ENCODE measurements around the gene SEL1L3.

SEL1L3 gene

GRCh38 chr4:25753239-25753638 is 109.5 kb downstream of the SEL1L3 start:
- no peak for TF ChIP-seq REST (IDR thresholded peaks at IDR 0.05; ENCODE audit: insufficient read depth in 1 of 2, low read depth in 2 of 2, low read length in 2 of 2)
- no peak for TF ChIP-seq POLR2AphosphoS5 (IDR thresholded peaks at IDR 0.05; ENCODE audit: low read depth, low read length)
- no peak for TF ChIP-seq TAF1 (IDR thresholded peaks at IDR 0.05; ENCODE audit: borderline replicate concordance, insufficient read depth, low read length)
- TF ChIP-seq SIN3A (IDR thresholded peaks at IDR 0.05; ENCODE audit: borderline replicate concordance, insufficient read depth, low read length) = no peak
- no peak for TF ChIP-seq FOXP2 (optimal IDR thresholded peaks at IDR 0.05; ENCODE audit: borderline replicate concordance, extremely low read depth, extremely low read length, insufficient read depth)

DNA sequence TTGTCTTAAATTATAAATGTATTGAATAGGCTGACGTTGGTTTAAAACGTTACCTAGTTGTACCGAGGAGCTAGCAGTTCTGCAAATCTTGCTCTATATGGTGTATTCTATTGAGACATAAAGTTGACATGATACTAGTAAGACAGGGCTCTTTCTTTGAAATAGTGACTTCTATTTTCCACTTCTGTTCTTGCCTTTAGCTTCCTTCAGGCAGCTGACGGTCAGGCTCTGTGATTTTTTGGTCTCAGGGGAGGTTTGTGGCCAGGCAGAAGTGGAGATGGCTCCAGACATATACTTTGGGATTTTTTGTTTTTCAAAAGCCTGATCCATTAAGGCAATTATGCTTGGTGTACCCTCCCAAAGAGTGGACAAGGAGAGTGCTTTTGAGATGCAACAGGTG is 111.9 kb downstream of the SEL1L3 start:
- TF ChIP-seq REST (IDR thresholded peaks at IDR 0.05; ENCODE audit: insufficient read depth in 1 of 2, low read depth in 2 of 2, low read length in 2 of 2) = no peak
- TF ChIP-seq POLR2AphosphoS5 (IDR thresholded peaks at IDR 0.05; ENCODE audit: low read depth, low read length) = no peak
- TF ChIP-seq SIN3A (IDR thresholded peaks at IDR 0.05; ENCODE audit: borderline replicate concordance, insufficient read depth, low read length) = no peak
- TF ChIP-seq TAF1 (IDR thresholded peaks at IDR 0.05; ENCODE audit: borderline replicate concordance, insufficient read depth, low read length) = no peak
- no peak for TF ChIP-seq FOXP2 (optimal IDR thresholded peaks at IDR 0.05; ENCODE audit: borderline replicate concordance, extremely low read depth, extremely low read length, insufficient read depth)

- TF ChIP-seq REST (IDR thresholded peaks at IDR 0.05; ENCODE audit: insufficient read depth in 1 of 2, low read depth in 2 of 2, low read length in 2 of 2) = no peak
- no peak for TF ChIP-seq POLR2AphosphoS5 (IDR thresholded peaks at IDR 0.05; ENCODE audit: low read depth, low read length)
Measured at GRCh38 chr4:25749150-25749794, 113.5 kb downstream of the SEL1L3 start.

GRCh38 chr4:25743971-25744370 is 118.8 kb downstream of the SEL1L3 start:
- TF ChIP-seq POLR2AphosphoS5 (IDR thresholded peaks at IDR 0.05; ENCODE audit: low read depth, low read length) (no peak), REST (IDR thresholded peaks at IDR 0.05; ENCODE audit: insufficient read depth in 1 of 2, low read depth in 2 of 2, low read length in 2 of 2) (no peak), FOXP2 (optimal IDR thresholded peaks at IDR 0.05; ENCODE audit: borderline replicate concordance, extremely low read depth, extremely low read length, insufficient read depth) (no peak), SIN3A (IDR thresholded peaks at IDR 0.05; ENCODE audit: borderline replicate concordance, insufficient read depth, low read length) (no peak), TAF1 (IDR thresholded peaks at IDR 0.05; ENCODE audit: borderline replicate concordance, insufficient read depth, low read length) (no peak)

GRCh38 chr4:25729564-25729963 is 133.2 kb downstream of the SEL1L3 start:
- TF ChIP-seq FOXP2 (optimal IDR thresholded peaks at IDR 0.05; ENCODE audit: borderline replicate concordance, extremely low read depth, extremely low read length, insufficient read depth) (no peak), SIN3A (IDR thresholded peaks at IDR 0.05; ENCODE audit: borderline replicate concordance, insufficient read depth, low read length) (no peak), REST (IDR thresholded peaks at IDR 0.05; ENCODE audit: insufficient read depth in 1 of 2, low read depth in 2 of 2, low read length in 2 of 2) (no peak), POLR2AphosphoS5 (IDR thresholded peaks at IDR 0.05; ENCODE audit: low read depth, low read length) (no peak), TAF1 (IDR thresholded peaks at IDR 0.05; ENCODE audit: borderline replicate concordance, insufficient read depth, low read length) (no peak)

Data from PFSK-1 (cell line).